Measurements from ENCODE around the gene NOX5. TPM values are rescaled to one million over a fixed set of nuclear protein-coding genes. Genes with fewer than 3 reads are reported as not detected.

The NOX5 gene
- total and polyA plus RNA-seq, 10 donors = 0.36 to 29.2 (median 13.5) TPM

GRCh38 chr15:68987120-68987519, 27.4 kb upstream of the NOX5 start:
- H3K27ac ChIP-seq = no peak overlapping the region
- WGBS, 5 donors = 79 to 87% (median 87%) methylated on average over 6 of the region's 6 CpGs
- no peaks in the 10 kb centered on the region for H3K4me1 ChIP-seq
- DNase-seq = no peak
- peaks cover 0 to 5% (median 0%) of the 10 kb centered on the region in 7 donors for H3K27me3 ChIP-seq (replicated peaks in 1 of 7)
- intact Hi-C loops (cut with DNase I; ENCODE audit: low total_unique reads) = no loop called here
- H3K4me3 ChIP-seq = no peak overlapping the region
- H3K36me3 ChIP-seq = no peaks in the 10 kb centered on the region
- TF ChIP-seq POLR2AphosphoS5 (IDR thresholded peaks at IDR 0.05) (no peak), POLR2A (IDR thresholded peaks at IDR 0.05) (no peak)
- TF ChIP-seq, protein P1, sequence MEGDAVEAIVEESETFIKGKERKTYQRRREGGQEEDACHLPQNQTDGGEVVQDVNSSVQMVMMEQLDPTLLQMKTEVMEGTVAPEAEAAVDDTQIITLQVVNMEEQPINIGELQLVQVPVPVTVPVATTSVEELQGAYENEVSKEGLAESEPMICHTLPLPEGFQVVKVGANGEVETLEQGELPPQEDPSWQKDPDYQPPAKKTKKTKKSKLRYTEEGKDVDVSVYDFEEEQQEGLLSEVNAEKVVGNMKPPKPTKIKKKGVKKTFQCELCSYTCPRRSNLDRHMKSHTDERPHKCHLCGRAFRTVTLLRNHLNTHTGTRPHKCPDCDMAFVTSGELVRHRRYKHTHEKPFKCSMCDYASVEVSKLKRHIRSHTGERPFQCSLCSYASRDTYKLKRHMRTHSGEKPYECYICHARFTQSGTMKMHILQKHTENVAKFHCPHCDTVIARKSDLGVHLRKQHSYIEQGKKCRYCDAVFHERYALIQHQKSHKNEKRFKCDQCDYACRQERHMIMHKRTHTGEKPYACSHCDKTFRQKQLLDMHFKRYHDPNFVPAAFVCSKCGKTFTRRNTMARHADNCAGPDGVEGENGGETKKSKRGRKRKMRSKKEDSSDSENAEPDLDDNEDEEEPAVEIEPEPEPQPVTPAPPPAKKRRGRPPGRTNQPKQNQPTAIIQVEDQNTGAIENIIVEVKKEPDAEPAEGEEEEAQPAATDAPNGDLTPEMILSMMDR (IDR thresholded peaks at IDR 0.05 in 8 of 11, conservative IDR thresholded peaks at IDR 0.05 in 3 of 11) = no peak
- no peaks in the 10 kb centered on the region for H3K9me3 ChIP-seq

GRCh38 chr15:68987676-68988075, 26.8 kb upstream of the NOX5 start:
- no peaks in the 10 kb centered on the region for H3K4me1 ChIP-seq
- no peak for TF ChIP-seq POLR2AphosphoS5 (IDR thresholded peaks at IDR 0.05)
- TF ChIP-seq, protein P1 (IDR thresholded peaks at IDR 0.05 in 8 of 11, conservative IDR thresholded peaks at IDR 0.05 in 3 of 11) = no peak
- TF ChIP-seq POLR2A (IDR thresholded peaks at IDR 0.05) = no peak
- WGBS, 5 donors = 0 to 95% (median 71%) methylated on average over 1 of the region's 1 CpG
- H3K9me3 ChIP-seq = no peaks in the 10 kb centered on the region
- H3K27me3 ChIP-seq (replicated peaks in 1 of 7) = peaks cover 0 to 5% (median 0%) of the 10 kb centered on the region in 7 donors
- no peaks in the 10 kb centered on the region for H3K36me3 ChIP-seq
- DNase-seq = no peak
- no peak overlapping the region for H3K27ac ChIP-seq
- intact Hi-C loops (cut with DNase I; ENCODE audit: low total_unique reads) = no loop called here
- H3K4me3 ChIP-seq = no peak overlapping the region

DNA sequence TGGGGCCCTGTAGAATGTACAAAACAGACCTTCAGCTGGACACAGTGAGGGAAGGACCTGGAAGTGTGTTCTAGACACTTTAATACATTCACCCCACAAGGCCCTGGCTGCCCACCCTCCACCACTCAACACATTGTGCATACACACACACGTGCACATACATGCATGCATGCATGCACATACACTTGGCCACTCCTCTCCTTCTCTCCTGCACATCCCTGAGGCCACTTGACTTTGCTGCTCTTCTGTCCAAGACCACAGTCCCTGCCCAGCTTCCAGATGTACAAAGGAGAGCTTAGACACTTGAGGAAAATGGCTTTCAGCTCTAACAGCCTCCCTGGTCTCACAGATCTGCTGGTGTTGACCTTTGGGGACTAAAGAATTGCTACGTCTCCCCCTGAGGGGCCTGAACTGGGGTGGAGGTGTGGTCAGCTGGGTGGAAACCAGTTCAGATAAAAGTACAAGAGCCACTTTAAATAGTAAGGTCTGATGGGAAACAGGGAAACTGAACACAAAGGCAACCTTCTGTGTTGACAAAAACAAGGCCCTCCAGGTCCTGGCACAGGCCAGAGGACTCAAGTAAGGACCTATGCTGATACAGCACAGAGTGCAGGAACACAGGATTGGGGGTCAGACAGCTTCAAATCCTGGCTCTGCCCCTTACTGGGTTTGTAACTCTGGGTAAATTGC, 24.8 kb upstream of the NOX5 start:
- H3K36me3 ChIP-seq = no peaks in the 10 kb centered on the region
- no peak overlapping the region for H3K27ac ChIP-seq
- no peak overlapping the region for H3K4me3 ChIP-seq
- TF ChIP-seq, protein P1 (IDR thresholded peaks at IDR 0.05 in 8 of 11, conservative IDR thresholded peaks at IDR 0.05 in 3 of 11) = no peak
- no peak for TF ChIP-seq POLR2A (IDR thresholded peaks at IDR 0.05)
- no peak for TF ChIP-seq POLR2AphosphoS5 (IDR thresholded peaks at IDR 0.05)
- H3K4me1 ChIP-seq = no peaks in the 10 kb centered on the region
- DNase-seq = no peak
- peaks cover 0 to 5% (median 0%) of the 10 kb centered on the region in 7 donors for H3K27me3 ChIP-seq (replicated peaks in 1 of 7)
- WGBS, 5 donors = 66 to 85% (median 73%) methylated on average over 2 of the region's 2 CpGs
- intact Hi-C loops (cut with DNase I; ENCODE audit: low total_unique reads) = no loop called here
- H3K9me3 ChIP-seq = no peaks in the 10 kb centered on the region

GRCh38 chr15:68990231-68990991, 24.1 kb upstream of the NOX5 start:
- intact Hi-C loops (cut with DNase I; ENCODE audit: low total_unique reads) = no loop called here
- Histone ChIP-seq H3K9me3 (no peaks in the 10 kb centered on the region), H3K36me3 (no peaks in the 10 kb centered on the region), H3K4me1 (no peaks in the 10 kb centered on the region), H3K4me3 (no peak overlapping the region), H3K27me3 (replicated peaks in 1 of 7) (peaks cover 0 to 5% (median 0%) of the 10 kb centered on the region in 7 donors), H3K27ac (no peak overlapping the region)
- WGBS, 5 donors = 78 to 86% (median 81%) methylated on average over 7 of the region's 7 CpGs
- TF ChIP-seq, protein P1 (IDR thresholded peaks at IDR 0.05 in 8 of 11, conservative IDR thresholded peaks at IDR 0.05 in 3 of 11) = no peak
- TF ChIP-seq POLR2AphosphoS5 (IDR thresholded peaks at IDR 0.05) (no peak), POLR2A (IDR thresholded peaks at IDR 0.05) (no peak)
- no peak for DNase-seq
